Urinary bladder (tissue), 4 donors: Measurements from ENCODE around the gene FLNB. TPM values are rescaled to one million over a fixed set of nuclear protein-coding genes. Genes with fewer than 3 reads are reported as not detected.
"Not testable (repeated sequence)": the region's sequence is repeated elsewhere in the genome, so short reads cannot be mapped to it uniquely, and the experiment has no call there.

Experiments
- DNase-seq: peaks from one replicate; pipeline ENCODE4 v3.0.0-alpha.2; 2015; ENCODE audit errors: extremely low spot score
- H3K27ac ChIP-seq: one replicate; pipeline ENCODE4 v1.5.1; 2013; ENCODE audit warnings: low read depth, mild to moderate bottlenecking, moderate library complexity
- H3K36me3 ChIP-seq: one replicate; pipeline ENCODE4 v1.6.1; 2013; ENCODE audit warnings: mild to moderate bottlenecking, moderate library complexity; ENCODE audit not compliant: insufficient read depth
- H3K4me1 ChIP-seq: one replicate; pipeline ENCODE4 v1.6.1; 2013; ENCODE audit warnings: mild to moderate bottlenecking, moderate library complexity; ENCODE audit not compliant: insufficient read depth
- H3K4me3 ChIP-seq: one replicate; pipeline ENCODE4 v1.5.1; 2013; ENCODE audit warnings: low read depth, low read length
- WGBS: extraction: QIAGEN DNeasy Blood & Tissue Kit; methylation state at CpG from one replicate; pipeline ENCODE4 v1.1.7; 2013; 5-methylcytosine and 5-hydroxymethylcytosine counted together
- polyA plus RNA-seq: library from polyadenylated mRNA; stranded (reverse); fragments of 200-250 nt; gene quantifications from one replicate; pipeline ENCODE4 v1.2.3, GENCODE V29; 2013
- total RNA-seq: library from RNA; depleted of rRNA; stranded (reverse); fragments of >200 nt; gene quantifications from one replicate; pipeline ENCODE4 v1.2.3, GENCODE V29; 2014
- donor health status: healthy with polysubstance abuse.
- donor health status: healthy.

Gene FLNB
- total and polyA plus RNA-seq, 2 donors = 98.3 to 155 TPM

DNA sequence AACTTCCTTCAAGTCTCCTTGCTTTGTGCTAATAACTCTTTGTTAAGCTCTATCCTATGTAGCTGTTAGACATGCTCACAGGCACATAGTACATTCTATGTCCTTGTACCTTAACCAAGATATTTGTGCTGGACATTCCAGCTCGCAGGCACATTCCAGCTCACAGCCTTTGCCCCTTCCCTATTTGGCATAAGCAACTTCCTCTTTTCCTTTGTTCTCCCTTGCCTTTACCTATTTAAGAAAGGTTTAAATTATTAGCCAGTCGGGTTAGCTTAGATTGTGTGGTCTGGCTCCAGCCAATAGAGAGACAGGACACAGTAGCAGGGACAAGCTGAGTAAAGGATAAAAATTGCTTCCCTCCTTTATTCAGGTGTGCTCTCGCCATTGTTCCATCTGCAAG, 193.2 kb downstream of the FLNB start:
- 71% methylated on average over 3 of the region's 3 CpGs for WGBS
- not testable (repeated sequence) for H3K27ac ChIP-seq, H3K4me3 ChIP-seq, DNase-seq, H3K36me3 ChIP-seq, H3K4me1 ChIP-seq

DNA sequence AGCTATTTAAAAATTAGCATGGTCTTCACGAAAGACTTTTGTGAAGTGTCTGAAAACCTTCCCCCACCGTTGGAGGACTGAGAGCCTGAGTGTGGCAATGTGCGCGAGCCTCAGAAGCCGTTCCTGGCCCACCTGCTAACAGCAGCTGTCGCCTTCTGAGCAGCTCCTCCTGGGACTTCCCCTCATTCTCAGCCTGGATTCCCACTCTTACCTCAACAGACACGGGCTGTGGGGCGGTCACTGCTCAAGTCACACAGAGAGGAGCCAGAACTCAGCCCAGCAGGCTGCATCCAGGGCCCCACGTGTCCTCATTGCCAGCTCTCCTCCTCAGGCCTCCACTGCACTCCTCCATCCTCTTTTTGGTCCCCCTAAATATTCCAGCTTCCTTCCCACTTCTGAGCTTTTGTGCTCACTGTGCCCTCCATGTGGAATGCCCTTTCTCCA, 194.7 kb downstream of the FLNB start:
- no peaks in the 10 kb centered on the region for H3K36me3 ChIP-seq
- no peaks in the 10 kb centered on the region for H3K4me1 ChIP-seq
- WGBS = 83% methylated on average over 9 of the region's 9 CpGs
- no peak overlapping the region for H3K4me3 ChIP-seq
- H3K27ac ChIP-seq = no peak overlapping the region
- no peak for DNase-seq

DNA sequence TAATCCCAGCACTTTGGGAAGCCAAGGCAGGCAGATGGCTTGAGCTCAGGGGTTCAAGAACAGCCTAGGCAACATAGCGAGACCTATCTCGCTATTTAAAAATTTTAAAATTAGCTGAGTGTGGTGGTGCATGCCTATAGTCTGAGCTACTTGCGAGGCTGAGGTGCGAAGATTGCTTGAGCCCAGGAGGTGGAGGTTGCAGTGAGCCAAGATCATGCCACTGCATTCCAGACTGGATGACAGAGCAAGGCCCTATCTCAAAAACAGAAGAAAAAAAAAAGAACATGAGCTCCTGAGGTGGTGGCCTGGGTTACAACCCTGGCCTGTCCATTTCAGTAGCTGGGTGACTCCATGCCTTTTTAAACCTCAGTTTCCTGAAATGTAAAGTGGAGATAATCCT, 195.3 kb downstream of the FLNB start:
- no peak overlapping the region for H3K4me3 ChIP-seq
- H3K4me1 ChIP-seq = no peaks in the 10 kb centered on the region
- WGBS = 97% methylated on average over 4 of the region's 4 CpGs
- no peak for DNase-seq
- H3K27ac ChIP-seq = no peak overlapping the region
- H3K36me3 ChIP-seq = no peaks in the 10 kb centered on the region

DNA sequence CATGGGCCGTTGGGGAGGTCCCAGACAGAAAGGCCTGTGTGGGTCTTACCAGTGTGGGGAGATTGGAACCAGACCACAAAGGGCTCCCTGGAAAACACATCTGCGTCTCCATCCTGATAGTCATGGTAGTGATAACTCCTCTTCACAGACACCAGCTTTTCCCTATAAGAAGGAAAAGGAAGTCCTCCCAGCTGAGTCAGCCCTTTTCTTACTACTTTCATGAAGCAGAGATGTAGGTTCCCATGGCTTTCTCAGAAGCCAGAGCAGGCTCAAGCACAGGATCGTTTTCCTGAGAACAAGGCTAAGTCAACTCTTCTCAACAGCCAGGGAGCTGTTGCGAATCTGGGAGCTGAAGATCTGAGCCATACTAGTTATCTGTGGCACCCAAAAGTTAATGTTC, 196.5 kb downstream of the FLNB start:
- DNase-seq = no peak
- Histone ChIP-seq H3K4me1 (no peaks in the 10 kb centered on the region), H3K4me3 (no peak overlapping the region), H3K27ac (no peak overlapping the region), H3K36me3 (no peaks in the 10 kb centered on the region)
- 89% methylated on average over 4 of the region's 4 CpGs for WGBS

DNA sequence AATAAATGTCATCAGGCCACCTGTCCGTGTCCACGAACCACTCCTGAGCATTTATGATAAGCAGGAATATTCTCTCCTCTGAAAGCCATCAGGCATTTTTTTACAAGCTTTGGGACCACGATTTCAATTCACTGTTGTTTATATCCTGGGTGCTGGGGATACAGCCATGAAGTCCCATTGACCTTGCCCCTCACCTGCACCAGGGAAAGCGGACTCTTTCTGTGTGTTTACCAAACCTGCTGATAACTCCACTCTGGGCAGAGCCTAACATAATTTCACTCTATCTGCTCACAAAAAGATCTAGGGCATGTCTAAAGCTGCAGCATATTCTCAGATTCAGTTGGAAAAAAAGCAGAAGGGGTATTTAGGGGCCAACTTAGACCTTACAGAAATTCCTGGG, 197.8 kb downstream of the FLNB start:
- WGBS = 77% methylated on average over 4 of the region's 4 CpGs
- Histone ChIP-seq H3K4me3 (no peak overlapping the region), H3K4me1 (no peaks in the 10 kb centered on the region), H3K27ac (no peak overlapping the region), H3K36me3 (no peaks in the 10 kb centered on the region)
- DNase-seq = no peak

DNA sequence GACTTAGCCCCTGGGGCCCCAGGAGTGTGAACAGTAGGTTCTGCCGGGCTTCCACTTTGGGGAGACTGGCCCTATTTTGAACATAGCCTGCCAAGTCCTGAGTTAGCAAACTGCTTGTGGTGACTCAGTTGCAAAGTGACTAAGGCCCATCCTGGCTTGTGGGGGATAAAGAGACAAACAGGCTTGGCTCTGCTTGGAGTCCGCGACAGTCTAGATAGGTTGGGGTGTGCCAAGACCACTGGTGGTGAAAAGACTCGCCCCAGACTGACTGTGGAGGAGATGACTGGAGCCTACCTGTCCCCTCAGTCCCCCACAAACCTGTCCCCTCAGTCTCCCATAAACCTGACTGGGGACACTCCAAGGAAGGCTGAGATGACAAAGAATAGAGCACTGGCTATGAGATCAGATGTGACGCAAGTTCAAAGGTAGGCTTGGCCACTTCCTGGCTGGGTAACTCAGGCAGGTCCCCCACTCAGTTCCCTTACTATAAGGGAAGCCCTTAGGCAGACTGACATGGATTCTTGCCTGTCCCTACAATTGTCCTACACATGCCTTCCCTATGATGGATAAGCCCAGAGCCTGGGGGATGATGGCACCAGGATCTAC, 198.3 kb downstream of the FLNB start:
- 86% methylated on average over 5 of the region's 5 CpGs for WGBS
- H3K4me3 ChIP-seq = no peak overlapping the region
- H3K4me1 ChIP-seq = no peaks in the 10 kb centered on the region
- no peak overlapping the region for H3K27ac ChIP-seq
- DNase-seq = no peak
- H3K36me3 ChIP-seq = no peaks in the 10 kb centered on the region

DNA sequence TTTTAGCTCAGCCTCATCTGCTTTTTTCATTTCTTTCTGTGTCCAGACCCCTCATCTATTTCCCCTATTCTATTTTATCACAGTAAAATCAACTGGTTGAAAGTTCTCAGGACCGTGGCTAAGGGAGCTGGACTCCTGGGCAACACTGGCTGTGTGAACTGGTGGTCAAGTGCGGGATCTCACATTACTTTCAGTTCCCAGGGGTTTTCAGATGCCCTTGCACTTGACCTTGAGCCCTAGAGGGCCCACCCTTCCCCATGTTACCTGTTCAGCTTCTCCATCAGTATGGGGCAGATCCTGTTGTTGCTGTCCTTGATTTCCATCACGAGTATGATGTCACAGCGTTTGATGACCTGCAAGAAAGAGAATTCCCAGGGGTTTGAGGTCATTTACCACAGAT, 199.7 kb downstream of the FLNB start:
- WGBS = 85% methylated on average over 4 of the region's 4 CpGs
- no peak for DNase-seq
- Histone ChIP-seq H3K27ac (no peak overlapping the region), H3K4me1 (no peaks in the 10 kb centered on the region), H3K4me3 (no peak overlapping the region), H3K36me3 (no peaks in the 10 kb centered on the region)

DNA sequence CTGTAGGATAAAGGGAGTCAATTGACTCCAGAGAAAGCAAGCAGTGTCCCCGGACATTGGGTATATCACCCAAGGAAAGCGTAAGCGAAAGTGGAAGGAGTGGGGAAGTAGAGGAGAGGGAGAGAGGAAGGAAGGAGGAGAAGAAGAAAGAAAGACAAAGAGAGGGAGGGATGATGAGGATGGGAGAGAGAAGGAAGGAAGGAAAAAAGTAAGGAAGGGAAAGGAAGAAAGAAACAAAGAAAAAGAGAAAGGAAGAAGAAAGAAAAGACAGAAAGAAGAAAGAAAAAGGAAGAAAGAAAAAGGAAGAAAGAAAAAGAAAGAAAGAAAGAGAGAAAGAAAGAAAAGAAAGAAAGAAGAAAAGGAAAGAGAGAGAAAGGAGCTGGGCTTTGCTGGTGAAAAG, 201.7 kb downstream of the FLNB start:
- DNase-seq = no peak
- no peak overlapping the region for H3K27ac ChIP-seq
- H3K36me3 ChIP-seq = no peaks in the 10 kb centered on the region
- 89% methylated on average over 3 of the region's 3 CpGs for WGBS
- no peaks in the 10 kb centered on the region for H3K4me1 ChIP-seq
- no peak overlapping the region for H3K4me3 ChIP-seq

DNA sequence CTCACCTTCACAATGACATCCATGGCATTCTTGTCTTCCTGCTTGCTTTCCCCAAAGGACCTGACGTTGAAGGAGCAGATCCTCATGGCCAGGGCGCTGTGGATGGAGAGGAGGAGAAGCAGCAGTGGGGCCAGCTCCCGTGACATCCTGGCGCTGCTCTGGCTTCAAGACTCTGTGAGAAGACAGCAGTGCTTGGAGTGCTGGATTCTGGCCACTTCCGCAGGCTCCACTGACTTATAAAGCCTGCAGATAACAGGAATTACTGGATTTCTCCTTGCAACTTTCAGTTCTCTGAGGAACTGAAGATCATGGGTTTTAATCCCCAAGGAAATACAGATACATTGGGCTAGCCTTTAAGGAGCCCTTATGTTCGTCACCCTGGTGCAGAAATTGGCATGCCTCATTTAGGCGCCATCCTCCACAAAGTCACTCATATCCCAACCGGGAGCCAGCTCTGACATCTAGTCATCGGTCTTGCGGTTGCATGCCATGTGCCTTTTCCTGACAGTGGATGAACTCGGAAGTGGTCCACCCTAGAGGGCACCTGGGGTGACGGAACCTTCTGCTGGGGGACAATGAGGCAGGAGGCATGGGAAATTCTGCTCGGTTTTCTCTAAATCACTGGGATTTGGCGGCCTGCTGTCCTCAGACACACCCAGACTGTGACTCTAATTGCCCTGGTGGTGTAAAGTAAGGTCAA, 202.7 kb downstream of the FLNB start, which contains the start of gene DNASE1L3:
DNASE1L3 (minus strand) TSS at position 212 of the 700 bp plus-strand sequence; CDS start at position 146, 66 bp downstream.
- DNase-seq = no peak
- H3K4me1 ChIP-seq = no peaks in the 10 kb centered on the region
- 61% methylated on average over 14 of the region's 14 CpGs for WGBS
- no peaks in the 10 kb centered on the region for H3K36me3 ChIP-seq
- H3K27ac ChIP-seq = no peak within 1 kb of the TSS
- H3K4me3 ChIP-seq = no peak within 1 kb of the TSS

DNA sequence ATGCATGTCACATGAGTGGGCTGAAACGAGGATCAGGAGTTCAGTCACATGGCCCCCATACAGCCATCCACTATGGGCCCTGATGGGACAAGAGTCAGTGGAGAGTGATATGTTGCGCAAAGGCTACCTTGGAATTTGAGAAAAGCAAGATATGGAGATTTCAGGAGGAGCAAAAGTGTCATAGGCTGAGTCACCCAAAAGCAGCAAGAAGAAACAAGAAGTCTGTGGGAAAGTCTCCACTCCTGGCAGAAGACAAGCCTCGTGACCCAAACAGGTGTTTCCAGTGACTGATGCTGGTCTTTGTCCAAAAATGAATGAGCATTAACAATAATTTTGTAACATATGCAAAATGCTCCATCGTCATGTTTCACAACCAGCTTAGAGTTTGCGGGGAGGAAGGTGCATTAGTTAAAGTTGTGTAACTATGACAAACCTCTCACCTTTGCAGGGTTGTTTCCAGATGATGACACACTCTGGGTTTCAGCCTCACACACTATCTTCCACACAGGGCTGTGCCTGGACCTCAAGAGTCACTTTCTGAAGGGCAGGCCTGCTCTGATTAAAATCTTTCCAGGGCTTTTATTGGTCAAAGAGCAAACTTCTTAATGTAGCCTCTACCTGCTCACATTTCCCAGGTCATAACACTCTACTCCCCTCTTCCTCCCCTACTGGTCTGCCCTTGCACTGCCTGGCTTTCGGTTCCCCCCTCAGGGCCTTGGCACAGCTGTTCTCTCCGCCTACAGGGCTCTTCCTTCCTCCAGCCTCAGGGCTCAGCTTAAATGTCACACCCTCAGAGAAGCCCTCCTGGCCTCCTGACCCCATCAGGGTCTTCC, 206.5 kb downstream of the FLNB start:
- H3K36me3 ChIP-seq = no peaks in the 10 kb centered on the region
- no peak overlapping the region for H3K27ac ChIP-seq
- no peak for DNase-seq
- H3K4me3 ChIP-seq = no peak overlapping the region
- no peaks in the 10 kb centered on the region for H3K4me1 ChIP-seq
- WGBS = 67% methylated on average over 7 of the region's 7 CpGs

DNA sequence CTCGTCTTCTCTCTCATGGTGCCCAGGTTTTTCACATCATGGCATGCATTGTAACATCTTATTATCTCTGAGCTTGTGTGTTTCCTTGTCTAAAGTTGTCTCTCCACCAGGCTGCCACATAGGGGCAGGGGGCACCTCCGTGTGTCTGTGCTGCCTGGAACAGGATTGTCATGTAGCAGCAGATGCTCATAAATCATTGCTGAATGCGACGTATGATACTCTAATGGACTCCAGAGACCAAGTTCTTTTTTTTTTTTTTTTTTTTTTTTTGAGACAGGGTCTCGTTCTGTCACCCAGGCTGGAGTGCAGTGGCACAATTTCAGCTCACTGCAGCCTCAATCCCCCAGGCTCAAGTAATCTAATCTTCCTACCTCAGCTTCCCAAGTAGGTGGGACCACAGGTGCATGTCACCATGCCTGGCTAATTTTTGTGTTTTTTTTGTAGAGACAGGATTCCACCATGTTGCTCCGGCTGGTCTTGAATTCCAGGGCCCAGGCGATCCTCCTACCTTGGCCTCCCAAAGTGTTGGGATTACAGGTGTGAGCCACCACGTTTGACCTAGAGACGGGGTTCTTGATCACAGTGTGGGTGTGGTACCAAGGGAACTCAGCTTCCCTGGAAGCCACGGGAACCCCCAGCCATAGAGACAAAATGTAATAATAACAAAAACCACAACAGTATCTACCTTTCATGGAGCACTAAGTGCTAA, 207.2 kb downstream of the FLNB start:
- no peaks in the 10 kb centered on the region for H3K4me1 ChIP-seq
- DNase-seq = no peak
- no peak overlapping the region for H3K4me3 ChIP-seq
- no peaks in the 10 kb centered on the region for H3K36me3 ChIP-seq
- no peak overlapping the region for H3K27ac ChIP-seq
- 79% methylated on average over 10 of the region's 10 CpGs for WGBS

DNA sequence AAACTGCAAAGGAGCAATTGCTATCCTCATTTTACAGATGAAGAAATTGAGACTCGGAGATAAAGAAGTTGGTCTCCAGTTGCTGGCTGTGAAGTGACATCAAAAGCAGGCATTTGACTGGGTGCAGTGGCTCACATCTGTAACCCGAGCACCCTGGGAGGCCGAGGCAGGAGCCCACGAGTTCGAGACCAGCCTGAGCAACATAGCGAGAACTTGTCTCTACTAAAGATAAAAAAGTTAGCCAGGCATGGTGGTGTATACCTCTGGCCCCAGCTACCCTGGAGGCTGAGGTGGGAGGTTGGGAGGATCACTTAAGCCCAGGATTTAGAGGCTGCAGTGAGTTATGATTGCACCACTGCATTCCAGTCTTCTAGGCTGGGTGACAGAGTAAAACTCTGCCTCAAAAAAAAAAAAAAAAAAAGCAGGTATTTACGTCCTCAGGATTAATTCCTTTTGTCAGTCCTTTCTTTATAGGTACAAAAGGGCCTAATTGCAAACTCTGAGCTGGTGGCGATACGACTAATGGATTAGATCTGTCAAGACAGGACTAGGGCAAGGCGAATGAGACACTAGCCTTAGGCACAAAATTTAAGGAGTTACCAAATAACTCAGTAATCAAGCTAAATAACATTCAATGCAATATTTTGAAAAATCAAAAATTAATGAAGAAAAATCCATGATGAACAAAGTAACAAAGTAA, 208.4 kb downstream of the FLNB start:
- H3K27ac ChIP-seq = no peak overlapping the region
- H3K4me3 ChIP-seq = no peak overlapping the region
- DNase-seq = no peak
- H3K36me3 ChIP-seq = no peaks in the 10 kb centered on the region
- H3K4me1 ChIP-seq = no peaks in the 10 kb centered on the region
- WGBS = 85% methylated on average over 10 of the region's 10 CpGs

DNA sequence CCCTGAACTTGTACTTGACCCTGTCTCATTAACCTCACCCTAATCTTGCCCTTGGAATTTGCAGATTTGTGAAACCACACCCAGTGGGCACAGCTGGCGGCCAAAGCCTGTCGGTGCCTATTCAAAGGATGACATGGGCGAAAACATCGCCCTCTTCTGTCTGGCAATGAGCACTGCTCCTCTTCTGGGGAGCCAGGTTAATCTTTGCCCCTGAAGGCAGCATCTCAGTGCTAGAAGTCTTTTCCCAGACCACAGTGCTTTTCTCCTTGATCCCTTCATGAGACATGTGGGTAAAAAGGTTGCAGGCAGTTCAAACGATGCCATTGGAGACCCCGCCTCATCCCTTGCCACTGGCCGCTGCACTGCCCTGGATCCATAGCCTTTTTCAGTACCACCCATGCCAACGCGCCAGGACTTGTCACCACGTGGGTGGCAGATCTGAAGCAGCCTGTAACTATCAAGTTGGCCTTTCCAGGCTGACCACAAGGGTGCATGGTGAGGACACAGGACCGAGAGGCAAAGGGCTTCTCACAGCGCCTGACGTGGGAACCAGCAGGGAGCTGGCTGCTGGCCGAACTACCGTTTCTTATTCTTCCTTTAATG, 209.1 kb downstream of the FLNB start:
- DNase-seq = no peak
- 21% methylated on average over 15 of the region's 15 CpGs for WGBS
- H3K27ac ChIP-seq = no peak overlapping the region
- no peak overlapping the region for H3K4me3 ChIP-seq
- no peaks in the 10 kb centered on the region for H3K36me3 ChIP-seq
- H3K4me1 ChIP-seq = no peaks in the 10 kb centered on the region
